ENCODE results near the gene NT5C2. TPM values are rescaled to one million over a fixed set of nuclear protein-coding genes. Genes with fewer than 3 reads are reported as not detected.
A peak's percentile ranks its signal among the peaks of the same experiment; 100 is the strongest.

The NT5C2 gene
- total and polyA plus RNA-seq, 2 of the 4 experiments (the other 2 are of a cell fraction): 60.0 to 65.1 TPM

GRCh38 chr10:103111918-103112877 lies 80.9 kb downstream of the NT5C2 start:
- no peak overlapping the region for H3K4me2 ChIP-seq (ENCODE audit: low read depth, low read length)
- dilution Hi-C loops (cut with HindIII; ENCODE audit: low sequenced_read_pairs, unreplicated experiment): no loop called here

More at GRCh38 chr10:103111918-103112877, 80.9 kb downstream of the NT5C2 start:
- ATAC-seq (ENCODE audit: low read depth) (no peak), DNase-seq (no peak)
- no peak overlapping the region for H2AFZ ChIP-seq (replicated peaks; ENCODE audit: low read length, poor library complexity)
- H3K36me3 ChIP-seq (ENCODE audit: control insufficient read depth, insufficient read depth, low read length): peaks cover 1% of the 10 kb centered on the region; the same call in 1 of the 2 replicates
- H2BK15ac ChIP-seq (ENCODE audit: low read depth, low read length): no peak overlapping the region
- in situ Hi-C loops (cut with MboI; ENCODE audit: low sequenced_read_pairs) (no loop called here), intact Hi-C loops (cut with micrococcal nuclease) (loop anchor here (5.0 kb wide), 2 partner anchors 35 to 75 kb away; no protein-coding TSS in a partner anchor)
- BruUV-seq (replicated peaks): no TSS peak
- H2BK120ac ChIP-seq (ENCODE audit: low read depth, low read length): no peak overlapping the region
- H3K18ac ChIP-seq (ENCODE audit: low read depth, low read length): no peak overlapping the region
- WGBS, 2 experiments (ENCODE audit: extremely low coverage in 2 of 2, insufficient read length in 1 of 2): no CpG with 5 or more reads among the region's 4 CpGs
- CTCF ChIA-PET: no interaction called here
- POLR2A ChIA-PET (ENCODE audit: unreplicated experiment): no interaction called here
- no peak overlapping the region for H4K8ac ChIP-seq (ENCODE audit: low read depth in 2 of 2, low read length in 2 of 2)
- H3K9me3 ChIP-seq (ENCODE audit: control insufficient read depth, insufficient read depth, low read length): no peaks in the 10 kb centered on the region
- H3K4me1 ChIP-seq (ENCODE audit: control insufficient read depth, insufficient read depth, low read length): peaks cover 3% of the 10 kb centered on the region; the same call in 1 of the 2 replicates
- no peak overlapping the region for H3K23ac ChIP-seq (ENCODE audit: low read depth, low read length)
- no peaks in the 10 kb centered on the region for H3K27me3 ChIP-seq (ENCODE audit: control insufficient read depth, insufficient read depth, low read length)
- no peak for TF ChIP-seq SMC3 (IDR thresholded peaks at IDR 0.05; ENCODE audit: low read depth, low read length)
- TF ChIP-seq USF2 (IDR thresholded peaks at IDR 0.05; ENCODE audit: low read depth, low read length): no peak
- no peak for TF ChIP-seq MXI1 (IDR thresholded peaks at IDR 0.05; ENCODE audit: borderline replicate concordance, low read depth, low read length)
- TF ChIP-seq BHLHE40 (IDR thresholded peaks at IDR 0.05; ENCODE audit: low read depth, low read length): no peak
- TF ChIP-seq RFX5 (IDR thresholded peaks at IDR 0.05; ENCODE audit: low read depth, low read length): no peak
- no peak for TF ChIP-seq FOS (IDR thresholded peaks at IDR 0.05; ENCODE audit: low read depth, low read length)
- TF ChIP-seq ELK1 (IDR thresholded peaks at IDR 0.05; ENCODE audit: borderline replicate concordance, low read depth, low read length): no peak
- H2AK9ac ChIP-seq (replicated peaks; ENCODE audit: low read depth, low read length, poor library complexity): no peak overlapping the region
- no peak overlapping the region for H4K5ac ChIP-seq (ENCODE audit: low read depth, low read length)
- H2AK5ac ChIP-seq (ENCODE audit: low read depth, low read length): no peak overlapping the region
- H4K20me1 ChIP-seq (ENCODE audit: insufficient read depth, low read length): peaks cover 21% of the 10 kb centered on the region; the same call in 1 of the 2 replicates
- H3K79me1 ChIP-seq (ENCODE audit: low read depth in 1 of 2, low read length in 2 of 2): peaks cover 12 to 62% of the 10 kb centered on the region in 2 experiments
- no peak overlapping the region for H4K91ac ChIP-seq (ENCODE audit: insufficient read depth, low read depth, low read length)
- no peak overlapping the region for H3K4ac ChIP-seq (ENCODE audit: low read depth, low read length)
- no peak overlapping the region for H3K4me3 ChIP-seq (ENCODE audit: insufficient read depth, low read depth, low read length)
- no peak overlapping the region for H3K27ac ChIP-seq (ENCODE audit: insufficient read depth, low read length)
- no peak overlapping the region for H2BK20ac ChIP-seq (ENCODE audit: low read depth, low read length)
- H3K56ac ChIP-seq (ENCODE audit: extremely low read depth, insufficient read depth, low read length): no peak overlapping the region
- H3K9ac ChIP-seq (ENCODE audit: low read depth, low read length): no peak overlapping the region
- peaks cover 2% of the 10 kb centered on the region; the same call in 1 of the 2 replicates for H3K9me1 ChIP-seq (ENCODE audit: insufficient read depth, low read length)
- H2BK5ac ChIP-seq (ENCODE audit: low read depth, low read length, poor library complexity, severe bottlenecking): peak overlapping the region; percentile 9
- H3K14ac ChIP-seq (replicated peaks; ENCODE audit: low read depth, low read length): no peak overlapping the region

Measured in IMR-90 (cell line).